NCI-H2081 treated with DMSO at 0.1 percent for 48 hours (cell line): ENCODE results near the gene IL4I1.

Experiments used
- DNase-seq: peaks from one replicate; lab custom pipeline; 2025; lab: John Stamatoyannopoulos, UW

The IL4I1 gene

DNA sequence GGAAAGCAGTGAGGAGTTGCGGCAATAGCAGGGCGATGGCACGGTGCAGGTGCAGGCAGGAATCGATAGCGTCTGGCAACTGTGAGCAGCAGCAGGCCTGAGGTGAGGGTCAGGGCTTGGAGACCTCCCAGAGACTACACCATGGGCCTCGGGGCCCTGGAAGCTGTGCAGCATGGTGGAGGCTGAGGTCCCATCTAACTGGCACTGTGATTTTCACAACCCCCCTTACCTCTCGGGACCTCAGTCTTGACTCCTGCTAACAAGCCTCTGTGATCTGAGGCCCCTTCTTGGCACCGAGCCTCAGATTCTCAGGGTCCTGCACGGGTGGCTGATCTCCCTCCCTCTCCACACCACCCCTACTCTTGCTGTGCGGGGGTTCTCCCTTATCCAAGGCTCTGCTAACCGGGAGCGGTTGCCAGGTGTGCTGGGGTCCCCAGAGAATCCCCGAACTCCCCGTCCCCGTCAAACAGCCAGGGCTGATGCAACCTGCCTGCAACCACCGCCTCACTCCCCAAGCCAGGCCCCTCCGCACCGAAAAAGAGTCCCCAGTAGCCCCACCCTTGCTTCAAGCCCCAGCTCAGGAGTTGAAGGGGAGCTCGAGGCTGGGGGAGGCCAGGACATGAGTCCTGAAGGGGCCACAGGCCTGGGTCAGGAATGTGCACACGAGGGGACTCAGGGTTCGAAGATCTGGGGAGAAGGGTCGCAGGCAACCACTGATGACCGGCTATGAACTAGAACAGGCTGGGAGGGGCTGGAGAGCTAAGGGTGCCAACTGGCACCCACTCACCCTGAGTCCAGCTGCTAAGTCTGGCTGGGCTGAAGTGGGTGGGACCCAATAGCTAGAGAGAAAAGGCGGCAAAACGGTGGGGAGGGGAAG lies 27.6 kb upstream of the IL4I1 start:
- no peak for DNase-seq

DNA sequence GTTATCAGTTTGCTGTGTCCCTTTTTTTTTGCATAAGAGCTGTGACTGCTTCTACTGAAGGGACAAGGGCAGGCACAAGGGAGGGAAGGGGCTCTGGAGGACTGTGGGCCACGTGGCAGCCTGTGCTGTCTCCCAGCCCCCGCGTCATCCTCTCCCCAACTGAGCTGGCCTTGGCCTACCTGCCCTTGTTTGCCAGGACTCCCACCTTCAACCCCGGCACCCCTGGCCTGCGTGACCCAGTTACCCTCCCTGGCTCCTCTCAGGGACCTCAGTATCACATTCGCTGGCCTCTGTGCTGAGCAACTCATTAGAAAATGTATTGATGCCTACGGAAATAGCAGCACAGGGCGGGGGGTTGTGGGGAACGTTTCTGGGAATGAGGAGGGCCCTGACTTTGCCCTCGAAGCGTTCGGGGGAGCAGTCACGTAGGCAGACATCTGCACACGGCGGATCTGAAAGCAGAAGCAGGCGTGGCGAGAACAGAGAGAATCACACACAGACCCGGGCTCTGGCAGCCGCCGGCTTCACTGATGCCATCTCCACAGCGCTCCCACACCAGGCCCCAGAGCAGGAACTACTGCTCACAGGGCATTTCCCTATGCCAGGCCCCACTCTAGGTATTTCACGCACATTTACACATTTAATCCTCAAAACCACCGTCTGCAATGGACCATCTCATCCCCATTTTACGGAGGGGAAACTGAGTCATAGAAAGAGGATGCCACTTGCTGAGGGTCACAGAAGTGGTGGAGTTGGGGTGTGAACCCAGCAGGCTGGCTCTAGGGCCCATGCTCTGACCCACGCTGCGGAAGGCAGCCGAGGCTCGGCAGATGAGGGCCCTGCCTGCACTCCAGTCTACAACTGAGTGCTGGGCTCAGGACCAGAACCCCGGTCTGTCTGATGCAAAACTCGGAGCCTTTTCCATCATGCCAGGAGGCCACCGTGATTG lies 26.6 kb upstream of the IL4I1 start:
- DNase-seq = no peak

GRCh38 chr19:49921871-49922795 lies 25.4 kb upstream of the IL4I1 start:
- no peak for DNase-seq

GRCh38 chr19:49920624-49921363 lies 24.1 kb upstream of the IL4I1 start:
- no peak for DNase-seq

DNA sequence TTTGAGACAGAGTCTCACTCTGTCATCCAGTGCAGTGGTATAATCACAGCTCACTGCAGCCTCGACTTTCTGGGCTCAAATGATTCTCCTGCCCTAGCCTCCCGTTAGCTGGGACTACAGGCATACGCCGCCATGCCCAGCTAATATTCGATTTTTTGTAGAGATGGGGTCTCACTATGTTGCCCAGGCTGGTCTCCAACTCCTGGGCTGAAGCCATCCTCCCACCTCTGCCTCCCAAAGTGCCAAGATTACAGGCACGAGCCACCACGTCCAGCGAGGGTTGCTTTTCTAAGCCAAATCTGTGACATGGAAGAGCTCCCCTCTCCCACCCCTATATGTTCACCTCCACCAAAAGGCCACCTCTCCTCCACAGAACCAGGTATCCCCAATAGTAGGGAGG lies 21.4 kb upstream of the IL4I1 start:
- no peak for DNase-seq

- no peak for DNase-seq
Observed at GRCh38 chr19:49916839-49917733, 20.4 kb upstream of the IL4I1 start.

DNA sequence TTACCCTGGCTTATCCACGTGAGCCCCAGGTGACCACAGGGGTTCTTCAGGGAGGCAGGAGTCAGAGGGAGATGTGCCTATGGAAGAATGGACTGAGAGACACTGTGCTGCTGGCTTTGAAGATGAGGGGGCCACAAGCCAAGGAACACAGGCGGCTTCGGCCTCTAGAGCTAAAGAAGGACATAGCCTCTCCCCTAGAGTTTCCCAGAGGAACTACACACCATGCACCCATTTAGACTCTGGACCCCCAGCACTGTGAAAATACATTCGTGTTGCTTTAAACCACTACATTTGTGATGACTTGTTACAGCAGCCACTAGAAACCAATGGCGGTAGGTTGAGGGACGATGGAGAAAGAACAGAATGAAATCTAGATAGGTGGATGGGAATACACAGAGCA lies 18.6 kb upstream of the IL4I1 start:
- no peak for DNase-seq

DNA sequence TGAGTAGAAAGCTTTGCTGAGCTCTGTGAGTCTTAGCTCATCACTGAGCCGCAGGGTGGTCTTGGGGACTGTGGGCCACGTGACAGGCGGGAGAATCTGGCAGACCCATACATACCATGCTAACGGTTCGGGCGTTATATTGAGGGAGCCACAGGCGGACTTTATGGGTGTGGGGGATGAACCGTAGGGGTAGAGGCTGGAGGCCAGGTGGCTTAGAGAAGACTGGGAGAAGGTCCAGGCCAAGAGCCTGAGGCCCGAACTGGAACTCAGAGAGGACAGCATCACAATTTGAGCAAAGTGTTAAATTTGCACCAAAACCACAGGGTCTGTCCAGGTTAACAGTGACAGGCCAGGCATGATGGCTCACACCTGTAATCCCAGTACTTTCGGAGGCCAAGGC lies 17.0 kb upstream of the IL4I1 start:
- DNase-seq = no peak

- no peak for DNase-seq
Observed at GRCh38 chr19:49912965-49913685, 16.4 kb upstream of the IL4I1 start.

DNA sequence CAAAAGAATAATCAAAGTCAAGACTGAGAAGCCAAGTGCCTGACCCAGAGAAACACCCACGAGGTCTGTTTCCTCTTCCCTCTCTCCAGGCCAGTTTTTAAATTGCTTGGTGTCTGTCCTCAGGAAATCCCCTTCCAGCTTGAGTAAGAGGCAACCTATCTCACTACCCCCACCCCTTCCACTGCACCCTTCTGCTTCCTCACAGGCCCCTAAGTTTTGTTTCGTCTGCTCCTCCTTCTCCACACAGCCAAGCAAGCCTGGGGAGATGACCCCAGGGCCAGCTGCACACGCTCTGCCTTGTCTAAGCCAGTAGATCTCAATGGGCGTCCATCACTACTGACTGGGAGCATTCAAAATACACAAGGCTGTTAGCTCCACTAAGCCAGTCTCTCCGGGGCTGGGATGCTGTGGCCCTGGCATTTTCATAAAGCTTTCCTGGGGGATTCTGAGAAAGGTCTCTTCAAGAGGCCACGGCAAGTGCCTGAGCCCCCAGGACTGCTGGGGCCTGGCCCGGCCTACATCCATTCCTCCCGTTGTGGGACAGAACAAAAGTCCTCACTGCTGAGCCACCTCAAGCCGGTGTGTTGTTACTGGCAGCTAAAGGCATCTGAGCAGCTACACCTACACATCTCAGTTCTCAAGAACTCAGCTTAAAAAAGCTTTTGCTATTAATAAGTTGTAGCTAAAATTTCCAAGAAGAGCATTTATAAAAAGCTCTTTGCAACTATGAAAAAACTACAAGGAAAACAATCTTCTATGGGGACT lies 14.9 kb upstream of the IL4I1 start:
- no peak for DNase-seq

- DNase-seq = no peak
Observed at GRCh38 chr19:49910179-49910578, 13.5 kb upstream of the IL4I1 start.

DNA sequence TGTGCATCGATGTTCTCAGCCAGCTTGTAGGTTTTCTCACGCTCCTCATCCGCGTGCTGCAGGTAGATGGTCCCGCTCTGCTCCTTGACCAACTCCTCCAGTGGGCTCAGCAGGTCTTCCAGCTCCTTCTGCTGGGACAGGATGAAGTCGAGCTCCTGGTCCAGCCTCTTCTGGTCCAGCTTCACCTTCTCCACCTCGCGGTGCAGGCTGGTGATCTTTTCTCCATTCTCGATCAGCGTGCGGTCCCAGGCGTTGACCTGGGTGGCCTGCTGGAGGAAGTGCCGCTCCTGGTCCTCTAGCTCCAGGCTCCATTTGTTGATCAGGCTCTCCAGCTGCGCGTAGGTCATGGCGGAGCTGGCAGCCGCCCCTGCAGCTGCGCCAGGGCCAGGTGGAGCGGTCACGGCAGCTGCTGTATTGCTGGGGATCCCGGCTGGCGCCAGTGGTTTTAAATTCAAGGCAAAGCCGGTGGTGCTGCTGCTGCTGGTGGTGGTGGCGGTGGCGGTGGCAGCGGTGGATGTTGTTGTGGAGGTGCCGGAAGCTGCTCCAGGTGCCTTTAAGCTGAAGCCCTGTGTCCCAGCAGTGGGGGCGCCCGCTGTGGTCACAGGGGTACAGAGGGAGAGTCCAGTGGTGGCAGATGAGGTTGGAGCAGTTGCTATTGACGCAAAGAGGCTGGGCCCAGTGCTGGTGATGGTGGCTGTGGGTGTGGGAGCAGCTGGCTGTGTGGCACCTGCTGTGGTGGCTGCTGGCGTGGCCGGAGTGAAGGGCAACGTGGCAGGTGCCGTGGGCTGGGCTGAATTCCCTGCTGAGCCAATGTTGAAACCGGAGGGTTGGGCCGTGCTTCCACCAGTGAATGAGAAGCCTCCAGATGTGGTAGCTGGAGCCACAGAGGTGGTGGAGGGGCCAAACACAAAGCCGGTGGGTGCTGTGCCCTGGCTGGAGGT lies 12.1 kb upstream of the IL4I1 start:
- DNase-seq = no peak

- no peak for DNase-seq
Observed at GRCh38 chr19:49907745-49908446, 11.2 kb upstream of the IL4I1 start.

GRCh38 chr19:49906879-49907564 lies 10.3 kb upstream of the IL4I1 start:
- no peak for DNase-seq

- DNase-seq = no peak
Observed at GRCh38 chr19:49904136-49904535, 7.4 kb upstream of the IL4I1 start.

DNA sequence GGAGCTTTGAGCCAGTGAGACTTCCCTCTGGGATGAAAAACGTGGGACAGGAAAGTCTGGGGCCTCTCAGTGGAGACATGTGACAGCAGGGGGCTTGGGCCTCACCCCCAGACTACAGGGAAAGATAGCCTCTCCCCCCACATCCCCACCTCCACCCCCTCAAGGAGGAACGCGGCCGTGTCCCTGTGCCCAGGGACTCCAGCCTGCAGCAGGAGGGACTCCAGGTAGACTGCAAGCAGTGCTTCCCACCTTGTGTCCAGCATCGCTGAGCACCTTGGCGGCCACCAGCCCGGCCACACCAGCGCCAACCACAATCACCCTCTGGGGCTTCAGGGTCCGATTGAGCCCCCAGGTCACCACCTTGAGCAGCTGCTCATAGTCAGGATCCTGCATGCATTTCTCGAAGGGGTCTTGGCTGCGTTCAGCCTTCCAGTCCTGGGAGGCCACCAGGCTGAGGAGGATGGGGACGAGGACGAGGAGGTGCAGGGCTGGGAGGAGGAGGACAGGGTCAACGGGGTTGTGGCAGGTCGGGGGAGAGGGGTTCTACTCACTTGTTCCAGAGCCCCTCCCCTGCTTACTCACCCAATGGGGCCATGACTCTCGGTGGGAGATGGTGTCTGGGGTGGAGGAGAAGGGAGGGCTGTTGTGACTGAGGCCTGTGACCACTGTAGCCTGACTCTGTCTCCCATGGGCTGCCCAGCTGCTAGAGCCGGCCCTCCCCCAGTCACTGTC lies 955 bp downstream of the IL4I1 start:
- no peak for DNase-seq
